ENCODE results near the gene BMS1.

DNA sequence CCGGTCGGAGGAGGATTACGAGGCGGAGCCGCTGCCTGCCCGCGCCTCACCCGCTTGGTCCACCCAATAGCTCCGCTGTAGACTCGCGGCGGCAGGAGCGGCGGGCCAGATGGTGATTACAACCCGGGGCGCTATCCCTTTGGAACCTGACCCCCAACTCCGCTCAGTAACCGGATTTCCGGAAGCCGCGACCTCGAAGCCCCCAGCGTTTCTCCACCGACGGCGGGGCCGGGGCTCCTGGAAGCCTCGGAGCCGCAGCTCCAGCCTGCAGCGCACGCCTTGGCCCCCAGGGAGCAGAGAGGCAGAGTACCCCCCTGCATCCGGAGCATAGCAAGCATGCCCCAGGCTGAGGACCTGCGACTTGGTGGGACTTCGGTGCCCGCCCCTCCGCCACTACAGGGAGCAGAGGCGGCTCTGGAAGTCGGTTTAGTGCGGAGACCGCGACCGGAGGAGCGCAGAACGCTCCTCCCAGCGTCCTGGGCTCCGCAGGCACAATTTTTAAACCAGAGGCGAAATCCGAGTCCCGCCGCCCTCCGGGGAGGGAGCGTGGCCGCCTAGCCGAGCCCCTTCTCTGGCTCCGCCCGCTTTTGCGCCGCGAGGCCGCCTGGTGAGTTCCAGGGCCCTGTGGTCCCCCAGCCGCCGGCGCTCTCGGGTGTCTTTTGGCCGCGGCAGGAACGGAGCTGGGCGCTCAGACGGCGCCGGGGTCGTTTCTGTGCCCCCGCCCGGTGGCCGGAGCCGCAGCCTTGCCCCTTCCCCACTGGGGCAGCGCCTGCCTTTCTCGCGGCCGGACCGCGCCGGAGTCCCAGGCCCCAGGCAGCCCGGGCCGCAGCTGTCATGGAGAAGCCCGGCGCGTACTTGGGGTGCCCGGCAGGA, 28.2 kb upstream of the BMS1 start:
- no peak for TF ChIP-seq CTCF (IDR thresholded peaks at IDR 0.05)
- TF ChIP-seq EP300 (IDR thresholded peaks at IDR 0.05) = no peak
- no peak for TF ChIP-seq POLR2A (IDR thresholded peaks at IDR 0.05)

All from stomach (tissue), 4 donors.